NT2/D1 (cell line): Measurements from ENCODE around the gene OVOL1.

Experiments used
- SUZ12 ChIP-seq: IDR thresholded peaks from 2 replicates; pipeline ENCODE4 v1.6.1; 2011; ENCODE audit not compliant: insufficient read length, insufficient read depth; ENCODE audit errors: extremely low read depth
- YY1 ChIP-seq: IDR thresholded peaks from 2 replicates; pipeline ENCODE4 v1.6.1; 2011; ENCODE audit not compliant: insufficient read length, insufficient read depth
- ZNF274 ChIP-seq: IDR thresholded peaks from 2 replicates; pipeline ENCODE4 v1.6.1; 2011; ENCODE audit warnings: mild to moderate bottlenecking, low read depth, low read length

DNA sequence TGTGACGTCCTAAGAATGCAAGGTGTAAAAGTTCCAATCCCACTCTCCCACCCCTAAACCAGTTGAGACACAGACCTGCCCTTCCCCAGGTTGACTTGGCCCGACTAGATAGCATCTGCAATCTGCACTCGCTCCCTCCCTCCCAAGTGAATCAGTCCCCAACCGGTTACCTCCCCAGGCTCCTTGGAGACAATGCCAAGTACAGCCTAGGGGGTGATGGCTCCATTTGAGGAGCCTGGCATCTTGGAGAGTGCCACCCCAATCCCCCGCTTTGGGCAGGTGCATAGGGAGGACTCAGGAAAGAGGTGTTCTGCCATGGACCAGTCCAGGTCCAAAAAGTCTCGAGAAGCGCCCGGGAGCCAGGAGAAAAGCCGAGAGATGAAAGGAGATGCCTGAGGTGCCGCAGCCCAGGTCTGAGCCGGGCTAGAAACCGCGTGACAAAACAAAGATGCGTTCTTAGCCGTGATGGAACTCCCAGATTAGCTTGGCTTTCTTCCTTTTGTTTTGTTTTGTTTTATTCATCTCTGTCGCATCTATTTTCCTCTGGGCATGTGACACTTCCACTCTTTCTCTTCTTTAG lies 28.2 kb downstream of the OVOL1 start:
- TF ChIP-seq YY1 (no peak), ZNF274 (no peak), SUZ12 (no peak)
